Activated CD8-positive, alpha-beta memory T cell treated with anti-CD3 and anti-CD28 coated beads for 48 hours (primary cell): ENCODE data around the gene ERBB2.
"Not testable (repeated sequence)": the region's sequence is repeated elsewhere in the genome, so short reads cannot be mapped to it uniquely, and the experiment has no call there.

Experiments
- DNase-seq, 3 experiments: peaks; one replicate each; pipeline ENCODE4 v3.0.0-alpha.2; 2020; ENCODE audit warnings: low read depth in 2 of 3, low spot score in 2 of 3

The ERBB2 gene

DNA sequence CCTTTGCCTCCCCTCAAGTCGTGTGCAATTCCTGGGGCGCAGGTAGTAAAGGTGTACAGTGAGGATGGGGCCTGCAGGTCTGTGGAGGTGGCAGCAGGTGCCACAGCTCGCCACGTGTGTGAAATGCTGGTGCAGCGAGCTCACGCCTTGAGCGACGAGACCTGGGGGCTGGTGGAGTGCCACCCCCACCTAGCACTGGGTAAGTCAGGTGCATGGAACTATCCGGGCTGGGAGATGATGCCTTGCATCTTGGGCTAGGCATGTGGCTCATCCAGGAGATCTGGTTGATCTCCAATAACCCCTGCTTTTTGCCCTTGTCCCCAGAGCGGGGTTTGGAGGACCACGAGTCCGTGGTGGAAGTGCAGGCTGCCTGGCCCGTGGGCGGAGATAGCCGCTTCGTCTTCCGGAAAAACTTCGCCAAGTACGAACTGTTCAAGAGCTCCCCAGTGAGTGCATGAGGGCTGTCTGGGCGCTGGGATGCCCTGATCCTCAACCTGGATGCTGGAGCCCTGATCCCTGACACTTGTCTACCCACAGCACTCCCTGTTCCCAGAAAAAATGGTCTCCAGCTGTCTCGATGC is 43.1 kb downstream of the ERBB2 start:
- no peak for DNase-seq

- DNase-seq = no peak
Measured at GRCh38 chr17:39744075-39744835, 44.4 kb downstream of the ERBB2 start.

- DNase-seq = no peak
Measured at GRCh38 chr17:39744836-39745215, 45.0 kb downstream of the ERBB2 start.

DNA sequence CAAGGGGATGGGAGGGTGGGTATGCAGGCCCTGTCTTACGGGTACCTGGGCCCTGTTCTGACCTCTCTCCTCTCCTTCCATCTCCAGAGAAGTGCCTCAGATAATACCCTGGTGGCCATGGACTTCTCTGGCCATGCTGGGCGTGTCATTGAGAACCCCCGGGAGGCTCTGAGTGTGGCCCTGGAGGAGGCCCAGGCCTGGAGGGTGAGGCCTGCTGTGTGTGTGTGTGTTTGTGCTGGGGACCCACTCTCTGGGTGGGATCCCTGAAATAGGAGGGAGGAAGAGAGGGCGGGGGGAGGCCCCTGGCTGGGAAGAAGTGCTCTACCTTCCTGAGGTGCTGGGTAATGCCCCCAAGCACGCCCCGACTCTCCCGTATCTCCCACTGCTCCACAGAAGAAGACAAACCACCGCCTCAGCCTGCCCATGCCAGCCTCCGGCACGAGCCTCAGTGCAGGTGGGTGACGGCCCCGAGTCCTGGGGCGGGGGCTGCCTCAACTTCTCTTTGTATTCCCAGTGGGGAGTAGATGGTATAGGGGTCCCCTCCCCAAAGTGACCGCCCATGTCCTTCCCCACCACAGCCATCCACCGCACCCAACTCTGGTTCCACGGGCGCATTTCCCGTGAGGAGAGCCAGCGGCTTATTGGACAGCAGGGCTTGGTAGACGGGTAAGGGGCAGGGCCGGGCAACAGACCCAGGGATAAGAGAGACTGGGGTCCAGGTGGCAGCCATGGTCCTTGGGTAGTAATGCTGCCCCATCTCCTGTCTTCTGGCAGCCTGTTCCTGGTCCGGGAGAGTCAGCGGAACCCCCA is 45.7 kb downstream of the ERBB2 start:
- no peak for DNase-seq

DNA sequence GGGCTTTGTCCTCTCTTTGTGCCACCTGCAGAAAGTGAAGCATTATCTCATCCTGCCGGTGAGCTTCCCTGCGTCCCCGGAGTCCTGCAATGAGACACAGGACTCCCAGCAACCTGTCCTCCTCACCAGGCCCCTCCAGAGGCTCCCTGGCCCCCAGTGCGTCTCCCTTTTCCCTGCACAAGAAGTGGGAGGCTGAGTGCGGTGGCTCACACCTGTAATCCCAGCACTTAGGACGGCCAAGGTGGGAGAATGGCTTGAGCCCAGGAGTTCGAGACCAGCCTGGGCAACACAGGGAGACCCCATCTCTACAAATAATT is 46.2 kb downstream of the ERBB2 start:
- no peak for DNase-seq

DNA sequence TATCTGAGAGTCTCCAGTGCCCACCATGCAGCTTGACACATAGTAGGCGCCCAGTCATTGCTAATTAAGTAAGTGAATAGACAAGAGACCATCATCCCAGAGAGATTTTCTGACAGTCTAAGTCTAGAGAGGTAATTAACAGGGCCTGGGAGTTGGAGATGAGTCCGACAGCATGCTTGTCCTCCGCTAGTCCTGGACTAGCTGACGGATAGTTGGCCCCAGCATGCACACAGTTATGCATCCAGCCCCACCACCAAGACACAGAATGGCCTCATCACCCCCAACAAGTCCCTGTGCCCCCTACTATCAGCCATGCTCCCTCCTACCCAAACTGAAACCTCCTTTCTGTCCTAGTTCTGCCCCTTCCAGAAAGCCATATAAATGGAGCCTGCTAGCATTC is 47.9 kb downstream of the ERBB2 start:
- DNase-seq = no peak

GRCh38 chr17:39748444-39749034 is 48.7 kb downstream of the ERBB2 start:
- not testable (repeated sequence) for DNase-seq

DNA sequence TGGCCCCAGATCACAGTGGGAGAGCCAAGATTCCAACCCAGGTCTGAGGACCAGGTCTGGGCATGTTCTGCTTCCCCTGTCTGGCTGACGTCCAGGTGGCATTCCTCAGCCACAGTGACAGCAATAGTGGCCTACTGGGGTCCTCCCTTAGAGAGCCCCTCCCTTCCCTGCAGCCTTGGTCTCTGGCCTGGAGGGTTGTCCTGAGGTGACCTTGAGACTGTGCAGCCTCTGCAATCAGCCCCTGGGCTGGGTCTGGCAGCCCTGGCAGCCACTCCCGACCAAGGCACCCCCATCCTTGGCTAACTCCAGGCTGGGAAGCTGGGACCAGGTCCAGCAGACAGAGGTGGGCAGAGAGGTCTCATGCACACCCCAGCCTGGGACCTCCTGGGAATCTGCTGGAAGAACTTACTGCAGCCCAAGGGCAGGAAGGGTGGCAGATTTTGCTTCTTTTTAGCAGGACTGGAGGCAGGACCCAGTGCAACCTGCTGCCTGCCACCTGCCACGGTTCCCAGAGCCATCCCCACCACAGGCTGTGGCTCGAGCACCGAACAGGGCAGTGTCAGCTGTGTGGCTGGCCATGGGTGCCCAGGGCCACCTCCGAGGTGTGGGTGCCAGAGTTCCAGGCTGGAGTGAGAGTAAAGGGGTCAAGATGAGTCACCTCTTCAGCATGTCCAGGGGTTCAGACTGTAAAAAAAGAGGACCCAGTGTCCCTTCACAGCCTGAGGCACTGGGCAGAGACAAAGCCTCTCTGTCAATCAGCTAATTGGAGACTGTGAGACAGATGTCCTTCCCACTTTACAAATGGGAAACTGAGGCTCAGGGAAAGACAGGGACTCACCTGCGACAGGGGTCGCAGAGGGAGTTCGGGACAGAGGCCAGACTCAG is 50.5 kb downstream of the ERBB2 start:
- DNase-seq = no peak

DNA sequence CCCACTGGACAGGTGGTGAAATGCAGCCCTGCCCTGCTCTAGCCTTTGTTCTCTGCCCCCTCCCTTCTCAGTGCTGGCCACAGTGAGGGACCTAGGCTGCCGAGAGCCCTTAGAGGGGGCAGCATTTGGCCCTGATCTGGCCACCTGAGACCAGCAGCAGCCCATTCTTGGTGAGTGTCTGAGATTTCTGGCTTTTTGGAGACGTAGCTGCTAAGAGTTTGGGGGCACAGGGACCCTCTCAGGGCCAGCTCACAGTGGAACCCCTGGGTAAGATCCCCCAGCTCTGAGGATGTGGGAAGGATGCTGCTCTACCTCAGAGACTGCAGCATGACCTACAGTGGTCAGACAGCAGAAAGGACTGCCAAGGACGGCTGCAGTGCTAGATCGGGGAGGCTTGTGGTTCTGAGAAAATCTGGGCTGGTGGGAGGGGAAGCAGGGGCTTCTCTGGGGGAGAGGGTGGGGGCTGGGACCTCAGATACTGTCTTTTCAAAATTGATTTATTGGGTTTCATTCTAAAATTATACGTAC is 51.2 kb downstream of the ERBB2 start:
- DNase-seq = no peak

DNA sequence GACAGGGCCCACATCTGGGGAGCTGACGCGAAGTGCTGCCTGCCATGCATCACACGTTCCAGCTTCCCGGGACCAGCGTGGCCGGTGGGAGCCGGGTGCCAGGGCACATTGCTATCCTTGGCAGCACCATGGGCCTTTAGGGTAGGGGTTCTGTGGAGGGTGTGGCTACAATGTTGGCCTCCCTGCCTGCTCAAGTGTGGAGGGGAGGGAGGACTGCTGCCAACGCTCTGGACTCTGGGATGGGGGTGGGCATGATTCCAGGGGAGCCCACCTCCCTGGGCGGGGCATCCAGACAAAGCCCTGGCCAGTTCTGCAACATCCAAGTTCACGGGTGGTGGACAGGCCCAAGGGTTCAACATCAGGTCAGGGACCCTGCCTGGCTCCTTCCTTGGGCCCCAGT is 51.8 kb downstream of the ERBB2 start:
- no peak for DNase-seq

- DNase-seq = no peak
Measured at GRCh38 chr17:39752241-39752881, 52.5 kb downstream of the ERBB2 start.

GRCh38 chr17:39753514-39754160 is 53.8 kb downstream of the ERBB2 start:
- DNase-seq = peak in 1 of 3 experiments; percentile 59

- DNase-seq = peak; percentile 86 to 97 (median 90)
Measured at GRCh38 chr17:39754161-39754957, 54.5 kb downstream of the ERBB2 start.

DNA sequence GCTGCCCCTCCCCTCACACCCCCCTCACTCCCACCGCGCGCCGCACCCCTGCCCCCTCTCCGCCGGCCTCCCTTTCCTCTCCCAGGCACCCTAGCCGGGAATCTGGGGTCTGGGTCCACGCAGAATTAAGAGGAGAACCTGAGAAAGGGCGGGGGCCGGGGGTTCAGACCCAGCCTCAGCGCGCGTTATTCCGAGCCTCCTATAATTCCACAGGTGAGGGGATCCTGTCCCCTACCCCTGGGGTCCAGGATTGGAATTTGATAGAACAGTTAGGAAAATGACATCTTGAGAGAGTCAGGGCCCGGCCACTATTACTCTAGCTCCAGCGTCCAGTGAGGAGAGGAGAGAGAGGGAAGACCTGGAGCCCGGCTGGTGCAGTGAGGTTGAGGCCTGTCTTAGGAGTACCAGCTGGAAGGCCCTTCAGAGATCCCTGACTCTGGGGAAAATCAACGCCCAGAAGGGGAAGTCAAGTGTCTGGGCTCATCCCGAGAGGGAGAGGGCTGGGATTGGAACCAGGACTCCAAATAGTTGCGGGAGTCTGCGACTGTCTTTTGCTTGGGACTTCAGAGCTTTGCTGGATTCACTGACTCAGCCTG is 55.2 kb downstream of the ERBB2 start:
- DNase-seq = no peak

- DNase-seq = peak in 1 of 3 experiments; percentile 48
Measured at GRCh38 chr17:39755554-39756379, 55.9 kb downstream of the ERBB2 start.

GRCh38 chr17:39756380-39757079 is 56.7 kb downstream of the ERBB2 start:
- DNase-seq = no peak

DNA sequence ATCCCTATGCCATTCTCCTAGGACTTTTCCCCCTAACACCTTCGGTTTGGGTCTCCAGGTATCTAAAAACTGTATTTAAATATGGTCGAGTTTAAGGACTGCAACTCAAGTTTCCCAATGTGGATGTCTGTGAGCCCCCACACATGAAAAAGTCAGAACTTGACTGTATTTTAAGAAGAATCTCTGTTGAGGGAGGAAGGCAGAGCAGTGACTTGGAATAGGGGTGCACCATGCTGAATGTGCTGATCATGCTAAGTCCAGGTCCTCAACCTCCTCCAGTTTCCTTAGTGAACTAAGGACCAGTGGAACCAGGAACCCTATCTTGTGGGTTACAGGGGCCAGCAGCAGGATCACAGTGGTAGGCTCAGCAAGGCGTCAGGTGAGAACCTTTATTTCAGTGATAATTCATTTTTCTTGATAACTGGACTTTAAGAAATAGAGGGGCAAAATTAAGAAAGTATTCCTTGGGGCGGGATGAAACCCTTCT is 57.4 kb downstream of the ERBB2 start:
- DNase-seq = no peak
